HG02759 (cell line): ENCODE measurements around the gene UNK.
"Not testable (repeated sequence)": the region's sequence is repeated elsewhere in the genome, so short reads cannot be mapped to it uniquely, and the experiment has no call there.

Source experiments
- ATAC-seq: cut with Tn5 transposase; IDR thresholded peaks from one replicate; pipeline ENCODE4 v1.9.1; 2021; ENCODE audit warnings: mild to moderate bottlenecking, moderate library complexity; ENCODE audit not compliant: unreplicated experiment

The UNK gene

DNA sequence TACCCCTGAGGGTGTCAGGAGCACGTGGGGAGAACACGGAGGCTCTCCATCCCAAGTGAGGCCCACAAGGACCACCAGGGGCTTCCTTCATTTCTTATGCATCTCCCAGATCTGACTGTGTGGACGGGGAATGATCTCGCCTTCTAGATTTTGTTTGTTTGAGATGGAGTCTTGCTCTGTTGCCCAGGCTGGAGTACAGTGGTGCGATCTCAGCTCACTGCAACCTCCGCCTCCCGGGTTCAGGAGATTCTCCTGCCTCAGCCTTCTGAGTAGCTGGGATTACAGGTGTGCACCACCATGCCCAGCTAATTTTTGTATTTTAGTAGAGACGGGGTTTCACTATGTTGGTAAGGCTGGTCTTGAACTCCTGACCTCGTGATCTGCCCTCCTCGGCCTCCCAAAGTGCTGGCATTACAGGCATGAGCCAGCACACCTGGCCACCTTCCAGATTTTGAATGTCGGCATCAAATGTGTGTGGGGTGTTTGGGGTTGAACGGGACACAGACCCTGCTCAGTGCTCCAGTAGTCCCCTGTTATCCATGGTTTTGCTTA is 84.2 kb downstream of the UNK start:
- not testable (repeated sequence) for ATAC-seq

DNA sequence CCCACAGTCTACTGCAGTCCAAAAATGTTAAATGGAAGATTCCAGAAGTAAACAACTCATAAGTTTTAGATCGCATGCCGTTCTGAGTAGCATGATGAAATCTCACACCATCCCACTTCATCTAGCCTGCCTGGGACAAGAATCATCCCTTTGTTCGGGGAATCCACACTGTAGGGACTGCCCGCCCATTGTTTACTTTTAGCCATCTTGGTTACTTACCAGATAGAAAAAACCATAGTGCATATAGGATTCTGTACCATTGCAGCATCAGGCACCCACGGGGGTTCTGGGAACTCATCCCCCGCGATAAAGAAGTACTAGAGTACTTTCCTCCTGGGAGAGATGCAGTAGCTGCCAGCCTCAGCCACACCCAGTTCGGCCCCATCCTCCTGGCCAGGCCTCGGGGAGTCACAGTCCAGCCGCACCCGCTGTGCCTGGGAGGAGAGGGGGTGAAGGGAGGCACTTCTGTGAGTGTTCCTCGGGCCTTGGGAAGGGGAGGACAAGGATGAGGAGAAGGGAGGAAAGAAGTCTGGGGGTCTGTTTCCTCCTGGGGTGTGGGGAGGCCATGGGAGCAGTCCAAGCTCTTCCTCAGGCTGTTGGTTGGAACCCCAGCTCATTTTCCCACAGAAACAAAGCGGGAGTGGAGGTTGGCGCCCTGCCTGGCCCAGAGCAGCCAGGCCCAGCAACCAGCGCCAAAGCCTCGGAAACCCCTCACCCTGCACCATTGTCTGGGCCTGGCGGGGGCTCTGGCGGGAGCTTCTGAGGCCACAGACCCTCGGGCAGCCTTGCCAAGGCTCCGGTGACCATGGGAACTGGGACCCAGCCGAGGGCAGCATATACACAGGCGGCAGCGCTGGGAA is 84.9 kb downstream of the UNK start:
- no peak for ATAC-seq

DNA sequence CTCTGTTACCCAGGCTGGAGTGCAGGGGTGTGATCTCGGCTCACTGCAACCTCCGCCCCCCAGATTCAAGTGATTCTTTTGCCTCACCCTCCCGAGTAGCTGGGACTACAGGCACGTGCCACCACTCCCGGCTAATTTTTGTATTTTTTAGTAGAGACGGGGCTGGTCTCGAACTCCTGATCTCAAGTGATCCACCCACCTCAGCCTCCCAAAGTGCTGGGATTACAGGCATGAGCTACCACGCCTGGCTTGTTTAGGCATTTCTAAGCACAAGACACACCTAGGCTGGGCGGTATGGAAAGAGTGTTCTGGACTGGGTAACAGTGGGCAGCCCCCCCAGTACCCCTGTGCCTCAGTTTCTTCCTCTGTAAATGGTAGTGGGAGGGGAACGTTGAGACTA is 85.6 kb downstream of the UNK start:
- ATAC-seq = not testable (repeated sequence)

DNA sequence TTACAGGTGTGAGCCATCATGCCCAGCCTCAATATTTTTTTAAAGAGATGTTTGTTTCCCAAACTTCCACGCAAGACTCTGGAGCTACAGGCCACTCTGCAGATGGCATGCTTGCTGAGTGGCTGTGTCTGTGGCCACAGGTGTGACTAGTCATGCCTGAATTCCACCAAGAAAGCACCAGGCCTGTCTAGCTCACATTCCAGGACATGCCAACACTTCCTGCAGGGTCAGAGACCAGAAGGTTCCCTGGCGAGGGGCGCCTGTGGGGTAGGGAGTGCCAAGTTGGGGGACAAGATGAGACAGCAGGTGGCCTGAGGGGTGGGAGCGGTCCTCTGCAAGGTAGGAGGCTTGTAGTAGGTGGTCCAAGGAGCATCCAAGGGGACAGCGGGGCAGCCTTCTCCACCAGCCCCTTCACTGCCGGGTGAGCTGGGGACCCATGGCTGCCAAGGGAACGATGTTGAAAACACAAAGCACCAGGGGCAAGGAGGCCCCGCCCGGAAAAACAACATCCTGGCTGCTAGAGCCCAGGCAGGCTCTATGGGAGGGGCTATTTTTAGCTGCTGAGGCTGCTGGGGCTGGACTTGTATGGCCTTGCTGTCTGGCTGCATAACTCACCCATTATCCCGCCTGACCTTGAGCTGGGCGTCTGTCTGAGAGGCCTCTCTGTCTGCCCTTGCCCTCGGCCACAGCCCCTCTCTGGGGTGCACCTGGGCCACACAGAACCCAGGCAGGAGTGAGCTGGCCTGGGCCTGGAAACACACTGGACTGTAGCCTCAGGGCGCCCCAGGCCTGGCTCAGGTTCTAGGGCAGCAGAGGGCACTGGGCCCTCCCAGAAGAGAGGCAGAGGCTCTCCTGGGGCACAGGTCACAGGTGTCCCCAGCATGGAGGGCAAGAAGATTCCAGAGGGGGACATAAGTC is 88.1 kb downstream of the UNK start:
- no peak for ATAC-seq

DNA sequence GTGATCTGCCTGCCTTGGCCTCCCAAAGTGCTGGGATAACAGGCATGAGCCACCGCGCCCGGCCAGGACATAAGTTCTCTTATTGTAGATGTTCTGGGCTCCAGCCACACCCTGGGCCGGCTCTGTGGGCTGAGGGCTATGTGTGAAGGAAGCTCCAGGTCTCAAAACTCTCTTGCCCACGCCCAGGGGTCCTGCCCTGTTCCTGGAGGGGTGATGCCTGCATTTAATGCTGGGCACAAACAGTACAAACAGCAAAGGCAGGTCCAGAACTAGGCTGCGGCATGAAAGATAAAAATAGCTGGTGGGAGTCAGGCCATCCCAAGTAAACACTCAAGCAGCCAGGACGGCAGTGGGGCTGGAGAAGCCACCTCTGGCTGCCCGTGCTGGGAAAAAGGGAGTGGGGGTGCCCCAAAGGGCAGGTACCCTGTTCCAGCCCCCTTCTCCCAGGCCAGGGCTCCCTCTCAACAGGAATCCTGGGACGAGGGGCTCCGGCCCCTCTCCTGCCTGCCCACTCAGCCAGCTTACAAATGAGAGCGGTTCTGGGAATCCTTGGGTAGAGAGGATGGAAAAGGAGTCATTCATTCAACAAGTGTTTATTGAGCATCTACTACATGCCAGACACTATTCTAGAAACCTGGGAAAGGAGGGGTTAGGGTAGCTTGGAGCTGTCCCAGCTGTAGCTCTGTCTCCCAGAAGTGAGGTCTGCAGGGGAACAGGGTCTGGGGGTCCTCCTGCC is 89.1 kb downstream of the UNK start:
- no peak for ATAC-seq

DNA sequence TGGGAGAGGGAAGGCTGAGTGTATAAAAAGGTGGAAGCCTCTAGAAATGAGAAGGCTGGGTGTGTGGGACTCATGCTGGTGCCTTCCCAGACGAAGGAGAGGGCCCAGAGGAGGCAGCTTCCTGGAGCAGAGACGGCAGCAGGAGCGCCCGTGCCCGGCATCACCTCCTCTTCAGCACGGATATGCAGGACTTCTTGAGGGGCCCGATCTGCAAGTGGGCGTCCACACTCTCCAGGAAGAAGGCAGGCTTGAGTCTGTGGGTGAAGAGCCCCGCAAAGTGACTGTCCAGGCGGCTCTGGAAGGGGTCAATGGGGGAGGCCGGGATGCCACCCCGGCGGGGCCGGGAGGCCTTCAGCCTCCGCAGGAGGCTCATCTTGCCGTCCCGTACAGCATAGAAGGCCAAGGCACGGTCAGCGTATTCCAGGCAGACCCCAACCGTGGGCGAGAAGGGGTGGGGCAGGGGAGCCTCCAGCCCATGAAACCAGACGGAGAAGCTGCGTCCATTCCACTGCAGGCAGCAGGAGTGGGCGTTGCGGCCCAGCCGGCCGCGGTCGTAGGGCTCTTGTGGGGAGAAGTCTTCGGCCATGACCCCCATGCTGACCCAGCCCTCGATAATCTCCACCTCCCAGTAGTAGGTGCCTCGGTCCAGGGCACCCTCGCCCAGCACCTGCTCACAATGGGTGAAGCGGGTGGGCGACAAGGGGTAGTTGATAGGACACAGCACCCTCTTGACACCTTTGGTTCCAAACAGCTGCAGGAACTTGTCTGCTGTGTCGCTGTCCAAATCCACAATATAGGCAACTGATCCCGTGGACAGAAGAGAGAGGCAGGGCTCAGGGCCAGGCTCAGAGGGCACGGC is 89.9 kb downstream of the UNK start:
- ATAC-seq = no peak
